DMS153 (cell line): Measurements from ENCODE around the gene TAS2R16.

ENCODE experiments used
- DNase-seq: peaks from one replicate; lab custom pipeline; 2025; lab: John Stamatoyannopoulos, UW

The TAS2R16 gene, protein sequence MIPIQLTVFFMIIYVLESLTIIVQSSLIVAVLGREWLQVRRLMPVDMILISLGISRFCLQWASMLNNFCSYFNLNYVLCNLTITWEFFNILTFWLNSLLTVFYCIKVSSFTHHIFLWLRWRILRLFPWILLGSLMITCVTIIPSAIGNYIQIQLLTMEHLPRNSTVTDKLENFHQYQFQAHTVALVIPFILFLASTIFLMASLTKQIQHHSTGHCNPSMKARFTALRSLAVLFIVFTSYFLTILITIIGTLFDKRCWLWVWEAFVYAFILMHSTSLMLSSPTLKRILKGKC

DNA sequence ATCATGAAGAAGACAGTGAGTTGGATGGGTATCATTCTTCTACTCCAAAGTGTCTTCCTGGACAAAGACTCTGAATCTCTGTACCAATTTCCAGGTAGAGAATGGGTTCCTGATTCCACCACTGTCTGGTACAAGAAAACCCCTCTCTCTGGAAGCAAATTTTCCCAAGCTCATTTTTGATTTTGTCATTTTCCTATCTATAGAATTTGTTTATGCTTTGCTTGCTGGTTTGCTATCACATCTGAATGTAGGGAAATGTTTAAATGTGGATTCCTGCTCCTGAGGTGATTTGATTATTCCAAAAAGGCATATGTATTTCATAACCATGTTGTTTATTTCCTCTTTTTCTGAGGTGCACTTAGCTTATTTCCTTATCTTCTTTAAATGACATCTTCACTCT is at the start of gene TAS2R16:
TSS of gene TAS2R16 (minus strand) at position 101 of the 400 bp plus-strand sequence. CDS start at position 35, 66 bp downstream.
- no peak for DNase-seq

DNA sequence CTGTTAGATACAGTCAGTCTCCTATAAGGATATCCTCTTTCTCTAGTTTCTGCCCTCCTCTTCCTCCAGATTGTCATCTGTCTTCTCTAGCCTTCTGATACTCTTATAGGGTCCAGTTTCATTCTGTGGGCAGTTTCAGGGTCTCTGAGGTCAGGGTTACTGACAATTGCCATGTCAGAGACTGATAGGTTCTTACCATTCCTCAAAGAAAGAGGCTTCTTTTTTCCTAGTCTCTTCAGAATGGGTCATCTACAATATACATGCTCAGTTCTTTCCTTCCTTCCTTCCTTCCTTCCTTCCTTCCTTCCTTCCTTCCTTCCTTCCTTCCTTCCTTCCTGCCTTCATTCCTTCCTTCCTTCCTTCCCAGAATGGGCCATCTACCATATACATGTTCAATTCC is 48.1 kb upstream of the TAS2R16 start:
- DNase-seq, result no peak

DNA sequence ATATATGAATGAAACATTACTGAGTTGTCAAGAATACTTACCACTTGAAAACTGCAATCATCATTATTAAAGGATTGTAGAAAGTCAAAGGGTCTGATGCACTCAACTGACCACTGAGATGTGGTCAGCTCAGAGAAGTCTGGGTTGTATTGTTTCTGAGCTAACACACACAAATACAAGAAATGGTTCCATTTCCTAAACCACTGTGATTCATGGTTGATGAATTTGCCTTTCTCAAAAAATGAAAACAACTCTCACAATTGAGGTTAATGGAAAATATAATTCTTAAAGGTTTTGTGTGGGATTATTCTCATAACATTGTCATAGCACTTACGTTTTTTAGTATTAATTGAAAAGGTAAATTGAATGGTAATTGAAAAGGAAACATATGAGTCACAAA is 45.6 kb upstream of the TAS2R16 start:
- no peak for DNase-seq

DNA sequence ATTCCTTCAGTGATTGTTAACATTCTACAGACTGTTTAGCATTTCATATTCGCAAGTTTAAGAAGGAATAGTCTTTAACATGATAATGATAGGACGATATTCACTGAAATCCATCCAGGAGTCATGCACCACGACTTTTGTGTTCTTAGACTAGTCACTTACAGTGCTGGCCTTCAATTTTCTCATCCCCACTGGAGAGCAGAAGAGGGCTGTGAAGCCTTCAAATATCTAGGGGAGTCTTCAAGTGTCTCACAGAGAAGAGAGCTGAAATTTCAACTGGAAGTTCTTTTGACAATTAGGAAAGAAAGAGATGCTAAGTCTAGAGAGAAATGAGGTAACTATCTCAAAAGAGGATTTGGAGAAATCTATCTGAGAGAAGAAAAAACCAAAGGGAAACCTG is 43.8 kb upstream of the TAS2R16 start:
- DNase-seq, result no peak

DNA sequence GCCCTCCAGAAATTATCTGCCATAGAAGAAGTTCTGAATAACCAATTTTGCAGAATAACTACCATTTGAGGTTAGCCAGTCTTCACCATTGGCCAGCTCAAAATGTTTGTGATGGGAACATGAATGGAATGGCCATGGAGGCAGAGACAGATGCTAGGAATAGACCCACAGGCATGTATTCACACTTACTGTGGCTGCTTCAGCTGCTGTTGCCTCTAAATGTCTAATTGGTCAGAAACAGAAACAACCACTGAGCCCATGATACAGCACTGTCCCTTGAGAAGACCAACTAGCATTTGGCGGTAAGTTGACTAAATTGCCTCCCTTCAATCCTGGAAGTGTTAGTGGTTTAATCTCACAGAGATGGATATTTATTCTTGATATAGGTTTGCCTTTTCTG is 38.6 kb upstream of the TAS2R16 start:
- DNase-seq, result no peak

DNA sequence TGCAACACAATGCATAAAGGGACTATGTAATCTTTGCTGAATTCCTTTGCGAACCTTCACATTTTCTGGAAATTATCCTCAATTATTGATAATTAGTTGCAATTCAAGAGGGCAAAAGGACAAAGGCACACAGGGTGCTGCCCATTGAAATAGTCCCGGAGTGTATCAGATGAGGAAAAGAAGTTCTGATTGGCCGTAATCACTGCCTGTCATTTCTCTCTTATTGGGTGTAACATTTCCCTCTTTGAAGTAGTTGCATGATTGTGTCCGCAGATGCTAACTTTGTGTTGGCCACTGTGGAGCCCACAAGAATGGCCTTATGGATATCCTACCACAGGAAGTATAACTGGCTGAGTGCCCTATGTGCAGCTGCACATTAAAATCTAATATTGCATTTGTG is 35.1 kb upstream of the TAS2R16 start:
- DNase-seq, result no peak

DNA sequence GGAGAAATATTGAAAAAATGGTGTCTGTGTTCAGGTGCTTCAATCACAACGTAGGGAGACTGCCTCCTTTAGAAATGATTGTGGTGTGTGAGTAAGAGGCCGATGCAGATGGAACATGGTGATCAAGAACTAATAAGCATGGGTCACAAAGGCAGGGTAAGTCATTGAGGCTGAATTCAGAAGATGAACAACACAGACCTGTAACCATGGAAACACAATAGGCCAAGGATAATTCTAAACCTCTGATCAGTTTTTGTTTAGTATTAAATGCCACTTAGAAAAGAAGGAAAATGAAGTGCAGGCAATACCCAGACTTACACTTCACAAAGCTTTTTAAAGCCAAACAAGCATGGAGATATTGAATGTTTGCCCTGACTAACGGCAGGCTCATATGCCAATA is 32.8 kb upstream of the TAS2R16 start:
- no peak for DNase-seq

DNA sequence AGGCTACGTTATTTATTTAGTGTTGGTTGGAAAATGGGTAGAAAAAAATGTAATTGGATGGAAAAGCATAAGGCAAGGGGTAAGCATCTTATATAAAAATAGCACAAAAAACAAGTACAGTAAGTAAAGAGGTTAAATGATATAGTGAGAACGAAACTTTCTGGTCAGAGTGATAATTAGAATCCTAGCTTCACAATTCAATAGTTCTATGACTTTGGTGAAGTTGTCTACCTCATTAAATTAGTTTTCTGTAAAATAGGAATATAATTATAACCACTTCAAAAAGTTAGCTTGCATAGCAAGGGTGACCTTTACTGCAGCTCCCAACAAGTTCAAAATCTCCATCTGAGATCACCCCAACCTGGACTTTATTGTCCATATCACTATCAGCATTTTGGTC is 30.8 kb upstream of the TAS2R16 start:
- no peak for DNase-seq

DNA sequence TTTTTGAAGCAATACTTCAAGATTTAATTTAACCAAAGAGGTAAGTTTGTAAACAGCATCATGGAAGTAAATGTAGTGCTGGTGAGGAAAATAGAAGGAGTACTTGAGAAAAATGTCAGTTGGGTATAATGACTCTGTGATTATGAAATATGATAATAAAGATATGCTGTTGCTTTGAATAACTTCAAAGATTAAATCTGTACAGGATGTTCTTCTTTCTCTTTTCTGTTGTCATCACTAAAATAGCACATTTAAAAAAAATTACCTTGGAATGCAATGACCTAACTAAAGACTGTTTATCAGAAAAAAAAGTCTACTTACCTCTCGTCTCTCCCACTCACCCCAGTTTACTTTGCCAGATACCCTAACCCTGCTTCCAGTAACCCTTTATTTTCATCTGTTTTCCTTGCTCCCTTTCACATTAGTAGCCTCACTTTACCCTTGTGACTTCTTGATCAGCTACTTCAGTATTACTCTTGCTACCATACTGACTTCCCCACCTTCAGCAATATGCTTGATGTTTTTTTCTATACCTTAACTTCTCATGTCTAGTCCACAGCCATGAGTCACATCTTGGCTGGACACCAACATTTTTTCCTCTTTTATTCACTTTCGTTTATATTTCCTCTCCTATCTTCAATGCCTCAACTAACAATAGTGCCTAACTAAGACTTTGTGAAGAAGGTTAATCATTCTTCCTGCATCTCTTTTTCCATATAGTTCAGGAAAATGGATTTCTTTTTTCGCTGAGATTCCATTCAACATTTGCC is 29.7 kb upstream of the TAS2R16 start:
- no peak for DNase-seq

DNA sequence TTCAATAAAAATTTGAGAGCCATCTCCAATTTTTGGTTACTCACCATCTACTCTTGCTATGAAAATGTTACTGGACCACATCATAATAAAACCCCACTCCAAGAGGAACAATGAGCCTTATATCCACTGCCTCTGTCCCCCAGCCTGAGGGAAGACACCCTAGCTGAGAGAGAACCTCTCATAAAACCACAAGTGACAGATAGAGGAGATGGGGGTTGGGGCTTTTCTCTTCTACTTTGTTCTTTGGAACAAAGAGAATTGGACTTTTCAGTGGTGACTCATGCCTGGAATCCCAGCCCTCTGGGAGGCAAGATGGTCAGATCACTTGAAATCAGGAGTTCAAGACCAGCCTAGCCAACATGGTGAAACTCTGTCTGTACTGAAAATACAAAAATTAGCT is 27.6 kb upstream of the TAS2R16 start:
- no peak for DNase-seq

DNA sequence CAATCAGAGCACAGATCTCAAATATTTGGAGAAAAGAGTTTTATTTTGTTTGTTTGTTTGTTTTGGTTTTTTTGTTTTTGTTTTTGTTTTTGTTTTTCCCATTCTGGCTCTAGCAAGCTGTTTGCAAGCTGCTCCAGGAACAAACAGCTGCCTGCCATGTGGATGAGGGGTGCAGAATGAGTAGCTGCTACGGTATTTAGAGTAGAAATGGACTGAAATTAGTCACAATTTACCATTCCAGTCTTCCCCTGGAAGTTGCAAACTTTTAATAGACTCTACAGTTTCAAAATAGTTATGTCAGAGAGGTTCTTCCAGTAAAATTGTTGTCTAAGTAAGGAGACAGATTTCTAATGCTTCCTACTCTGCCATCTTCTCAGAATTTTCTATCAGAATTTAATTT is 27.1 kb upstream of the TAS2R16 start:
- DNase-seq, result no peak

DNA sequence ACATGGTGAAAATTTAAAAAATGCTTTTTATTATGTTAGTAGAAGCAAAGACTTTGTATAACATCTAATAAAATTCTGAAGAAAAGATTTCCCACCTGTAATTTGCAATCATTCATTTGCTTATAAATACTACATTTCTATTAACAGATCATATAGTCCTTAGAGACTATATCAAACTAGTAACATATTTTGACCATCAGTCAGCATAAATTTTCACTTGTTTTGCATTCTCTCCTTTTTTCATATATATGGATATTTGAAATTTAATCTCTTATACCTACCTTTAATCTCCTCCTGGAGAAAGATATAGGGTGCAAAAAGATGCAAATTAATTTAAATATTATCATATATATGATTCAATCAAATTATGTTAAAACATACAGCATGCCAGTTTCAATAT is 16.9 kb upstream of the TAS2R16 start:
- DNase-seq, result no peak

DNA sequence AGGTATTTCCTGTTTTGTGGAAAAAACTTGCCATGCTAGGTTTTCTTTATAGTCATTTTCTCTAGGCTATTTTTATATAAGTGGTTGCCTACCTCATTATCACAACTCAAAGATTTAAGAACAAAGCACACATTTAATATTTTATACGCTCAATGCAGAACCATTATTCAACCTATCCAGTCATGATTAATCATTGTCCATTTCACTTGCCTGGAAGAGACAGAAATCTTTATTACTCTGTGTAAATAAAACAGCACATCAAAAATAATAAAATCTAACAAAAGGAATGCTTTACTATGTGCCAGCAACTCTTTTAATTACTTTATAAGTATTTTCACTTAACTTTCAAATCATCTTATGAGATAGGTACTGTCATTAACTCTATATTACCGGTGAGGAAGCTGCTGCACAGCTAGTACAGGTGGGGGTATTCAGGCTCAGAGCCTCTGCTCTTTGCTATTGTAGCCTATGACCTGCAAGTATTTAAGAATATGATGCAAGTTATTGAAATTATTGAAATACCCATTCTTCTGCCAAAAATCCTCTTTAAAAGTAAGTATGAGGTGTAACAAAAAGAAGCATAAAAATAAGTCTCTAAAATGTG is 16.4 kb upstream of the TAS2R16 start:
- DNase-seq, result no peak

DNA sequence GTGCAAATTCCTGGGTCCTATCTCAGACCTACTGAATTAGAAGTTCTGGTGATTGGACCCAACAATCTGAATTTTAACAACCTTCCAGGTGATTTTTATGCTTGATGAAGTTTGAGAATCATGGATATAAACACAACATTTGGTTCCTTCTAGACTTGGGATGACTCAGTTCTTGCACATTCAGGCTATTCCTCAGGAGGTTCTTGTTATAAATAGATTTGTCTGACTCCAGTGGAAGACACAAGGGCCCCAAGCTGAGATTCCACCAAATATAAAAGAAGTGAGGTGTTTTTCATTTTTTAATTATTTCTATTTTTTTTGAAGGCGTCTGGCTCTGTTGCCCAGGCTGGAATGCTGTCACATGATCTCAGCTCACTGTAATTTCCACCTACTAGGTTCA is 9.4 kb upstream of the TAS2R16 start:
- no peak for DNase-seq

DNA sequence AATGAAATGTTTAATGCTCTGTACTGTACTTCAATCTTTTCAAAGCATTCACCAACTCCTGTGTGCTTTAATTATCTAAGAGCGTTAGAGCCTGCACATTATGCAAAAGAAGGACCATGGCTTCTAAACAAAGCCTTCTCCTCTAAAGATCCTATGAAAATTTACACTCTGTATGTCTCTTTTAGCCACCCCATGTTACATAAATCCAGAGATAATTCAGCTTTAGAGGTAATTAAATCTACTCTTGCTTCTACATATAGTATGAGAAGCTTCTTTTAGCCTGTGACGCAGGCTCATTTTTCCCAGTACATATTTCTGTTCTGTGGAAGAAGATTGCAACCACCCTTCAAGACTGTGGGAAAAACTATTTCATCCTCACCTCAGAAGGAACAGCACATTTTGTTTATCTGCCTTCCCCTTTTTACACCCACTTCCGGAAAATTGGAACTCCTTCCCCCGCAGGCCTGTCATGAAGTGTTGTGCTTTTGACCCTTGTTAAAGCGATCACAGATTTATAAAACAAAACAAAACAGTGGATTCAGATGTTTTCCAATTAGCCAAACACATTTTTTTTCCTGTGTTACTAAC is 8.1 kb upstream of the TAS2R16 start:
- DNase-seq, result no peak

DNA sequence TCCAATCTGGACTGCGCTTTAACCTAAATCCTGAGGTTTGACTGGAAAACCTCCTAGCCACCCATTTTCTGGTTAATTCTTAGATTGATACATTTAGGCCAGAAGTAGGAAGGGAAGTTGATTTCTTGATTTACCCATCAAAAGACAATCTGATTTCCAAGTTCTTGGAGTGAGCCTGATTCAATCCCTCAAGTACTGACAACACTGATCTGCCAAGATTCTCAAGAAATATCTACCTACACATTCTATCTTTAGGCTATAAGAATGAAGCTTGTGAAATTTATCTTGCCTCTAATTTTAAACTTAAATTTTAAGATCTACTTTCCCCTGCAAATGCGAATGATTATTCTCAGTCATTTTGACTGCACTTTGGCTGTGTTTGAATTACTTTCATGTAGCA is 5.9 kb downstream of the TAS2R16 start:
- DNase-seq, result no peak

DNA sequence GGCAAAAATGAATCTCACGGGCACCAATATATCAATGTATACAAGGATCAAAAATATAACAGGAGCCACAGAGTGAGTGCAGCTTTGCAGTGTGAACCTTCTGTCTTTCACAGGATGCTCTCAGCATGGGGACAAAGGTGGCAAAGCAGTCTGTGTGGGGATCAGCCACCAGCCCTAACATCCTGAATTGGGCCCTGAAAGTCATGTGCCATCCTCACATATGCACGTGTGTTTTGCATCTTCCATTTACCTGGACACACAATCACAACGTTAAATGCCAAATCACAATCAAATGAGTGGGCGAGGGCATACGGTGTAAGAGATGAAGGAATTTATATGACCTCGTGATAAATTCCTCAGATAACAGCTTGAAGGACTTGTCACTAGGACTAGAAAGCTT is 6.5 kb downstream of the TAS2R16 start:
- DNase-seq, result no peak

DNA sequence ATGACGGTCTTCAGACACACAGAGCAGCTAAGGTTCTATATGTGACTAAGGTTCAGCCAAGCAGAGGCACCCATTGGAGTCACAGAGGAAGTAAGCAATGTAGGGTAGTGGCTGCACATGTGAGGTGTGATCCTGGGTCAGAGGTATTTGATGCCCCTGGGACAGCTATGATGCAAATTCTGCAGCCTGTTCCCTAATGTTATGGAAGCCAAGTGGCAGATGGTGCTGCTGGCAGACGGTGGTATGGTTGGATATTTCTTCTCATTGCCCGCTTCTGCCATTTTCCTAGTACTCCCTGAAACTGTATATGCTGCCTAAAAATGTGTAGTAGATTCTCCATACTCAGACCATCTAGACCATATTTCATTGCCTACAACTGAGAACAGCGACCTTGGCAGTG is 7.2 kb downstream of the TAS2R16 start:
- DNase-seq, result no peak

DNA sequence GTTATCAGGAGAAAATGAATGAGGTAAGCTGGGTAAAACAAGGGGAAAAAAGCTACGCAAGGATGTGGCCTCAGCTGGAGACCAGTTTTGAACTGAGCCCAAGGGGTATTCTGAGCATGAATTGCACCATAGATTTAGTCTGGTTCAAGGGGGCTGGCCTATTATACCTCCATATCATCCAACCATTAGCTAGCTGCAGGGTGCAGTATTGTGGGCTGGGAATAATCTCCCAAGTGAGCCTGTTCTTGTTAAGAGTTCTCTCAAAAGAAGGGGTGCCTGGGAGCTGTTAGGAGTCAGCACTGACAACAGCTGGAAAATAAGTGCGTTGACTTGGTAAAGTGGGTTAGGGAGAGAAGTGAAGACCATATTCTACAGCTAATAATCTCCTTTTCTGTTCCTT is 8.0 kb downstream of the TAS2R16 start:
- no peak for DNase-seq

DNA sequence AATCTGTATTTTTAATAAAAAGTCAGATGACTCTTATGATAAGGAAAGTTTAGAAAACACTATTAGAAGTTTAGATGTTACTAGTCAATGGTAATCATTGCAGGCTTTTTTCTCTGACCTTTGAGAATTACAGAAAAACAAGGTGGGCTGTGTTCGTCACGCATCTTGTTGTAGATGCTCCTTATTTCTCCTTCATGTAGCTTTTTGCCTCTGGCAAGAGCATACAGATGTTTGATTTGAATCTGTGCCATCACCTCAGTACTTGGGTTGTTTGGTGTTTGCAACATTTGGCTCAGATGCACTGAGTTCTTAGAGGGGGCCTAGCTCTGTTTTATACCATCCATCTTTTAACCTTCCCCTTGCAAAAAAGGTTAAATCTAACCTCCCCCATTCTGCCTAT is 11.5 kb downstream of the TAS2R16 start:
- no peak for DNase-seq

DNA sequence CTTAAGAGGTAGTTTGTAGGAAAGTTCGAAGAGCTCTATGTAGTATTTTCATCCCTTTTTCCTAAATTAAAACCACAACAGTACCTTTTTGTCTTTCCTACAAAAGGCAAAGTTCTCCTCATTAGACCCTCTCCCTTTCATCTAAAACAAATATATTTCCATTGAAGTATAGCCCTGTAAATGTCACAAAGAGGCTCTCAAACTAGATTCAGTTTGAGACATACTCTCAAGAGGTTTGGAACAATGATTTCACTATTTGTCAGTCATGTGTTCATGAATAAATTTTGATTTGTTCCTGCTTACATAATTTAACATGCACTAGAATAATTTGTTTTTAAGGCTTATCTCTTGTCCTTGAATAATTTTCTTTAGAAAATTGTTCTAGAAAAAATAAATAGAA is 12.2 kb downstream of the TAS2R16 start:
- no peak for DNase-seq

DNA sequence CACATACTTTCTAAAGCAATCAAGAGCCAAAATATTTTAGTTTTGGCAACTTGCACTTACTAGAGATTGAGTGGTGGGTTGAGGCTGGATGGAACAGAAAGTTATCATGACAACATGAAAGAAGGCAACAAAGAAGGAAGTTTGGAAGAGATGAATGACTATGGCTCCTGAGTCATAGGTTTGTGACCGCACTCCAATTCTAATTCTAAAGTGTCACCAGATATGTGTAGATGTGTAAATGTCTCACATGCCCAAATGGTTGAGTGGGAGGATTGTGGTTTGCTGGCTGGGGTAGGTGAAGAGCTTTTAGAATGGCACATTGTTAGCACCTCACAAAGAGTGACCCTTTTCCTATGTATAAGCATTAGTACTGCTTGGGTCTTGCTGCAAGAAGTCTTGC is 20.2 kb downstream of the TAS2R16 start:
- no peak for DNase-seq

DNA sequence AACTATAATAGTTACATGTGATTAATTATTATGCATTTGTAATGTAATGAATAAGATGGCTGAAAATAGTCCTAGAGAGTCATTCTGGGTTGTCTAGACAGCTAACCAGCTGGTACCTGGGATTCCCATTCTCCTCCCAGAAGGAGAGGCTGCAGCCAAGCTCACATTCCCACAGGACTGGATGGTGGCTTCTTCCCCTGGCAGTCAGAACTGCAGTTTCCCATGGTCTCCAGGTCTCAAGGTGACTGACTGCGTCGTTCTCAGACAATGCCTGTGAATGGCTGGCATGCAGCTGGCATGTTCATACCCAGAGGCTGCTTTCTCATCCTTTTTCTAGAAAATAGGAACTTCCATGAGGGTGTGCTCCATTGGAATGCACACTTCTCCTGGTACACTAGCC is 21.3 kb downstream of the TAS2R16 start:
- no peak for DNase-seq
